OCI-LY1 (cell line): Measurements from ENCODE around the gene PKD2L2.
"Not testable (repeated sequence)": the region's sequence is repeated elsewhere in the genome, so short reads cannot be mapped to it uniquely, and the experiment has no call there.

Experiments
- H2AFZ ChIP-seq: fragments of 200-600 bp; sonication (generic), shearing (Covaris generic); 2 replicates; pipeline ENCODE4 v1.6.0; 2014; ENCODE audit warnings: antibody characterized with exemption, mild to moderate bottlenecking, low read length
- H3F3A ChIP-seq: fragments of 200-600 bp; sonication (generic), shearing (Covaris generic); 2 replicates; pipeline ENCODE4 v1.6.0; 2014; ENCODE audit warnings: mild to moderate bottlenecking, antibody characterized with exemption, low read length, moderate library complexity; ENCODE audit not compliant: insufficient read depth
- H3K27ac ChIP-seq: fragments of 200-600 bp; sonication (generic); 2 replicates; pipeline ENCODE4 v1.5.1; 2014; ENCODE audit warnings: low read length, mixed run types, mild to moderate bottlenecking, low read depth; ENCODE audit not compliant: poor library complexity, severe bottlenecking
- H3K27me3 ChIP-seq: fragments of 200-600 bp; sonication (generic); 2 replicates; pipeline ENCODE4 v1.6.0; 2014; ENCODE audit warnings: antibody characterized with exemption, mild to moderate bottlenecking, low read length, moderate library complexity; ENCODE audit not compliant: insufficient read depth
- H3K36me3 ChIP-seq: fragments of 200-600 bp; sonication (generic); 2 replicates; pipeline ENCODE4 v1.6.1; 2014; ENCODE audit warnings: mild to moderate bottlenecking, antibody characterized with exemption, low read length, moderate library complexity, mixed read lengths; ENCODE audit not compliant: insufficient read depth
- H3K4me1 ChIP-seq: fragments of 200-600 bp; sonication (generic); 2 replicates; pipeline ENCODE4 v1.5.1; 2014; ENCODE audit warnings: mild to moderate bottlenecking, low read length, moderate library complexity; ENCODE audit not compliant: insufficient read depth, severe bottlenecking
- H3K4me2 ChIP-seq: fragments of 200-600 bp; sonication (generic), shearing (Covaris generic); 2 replicates; pipeline ENCODE4 v1.6.1; 2014; ENCODE audit warnings: low read length
- H3K4me3 ChIP-seq: fragments of 200-600 bp; sonication (generic); 2 replicates; pipeline ENCODE4 v1.5.1; 2014; ENCODE audit warnings: low read length, low read depth, mild to moderate bottlenecking, mixed read lengths; ENCODE audit not compliant: poor library complexity, severe bottlenecking
- H3K79me2 ChIP-seq: fragments of 200-600 bp; shearing (Covaris generic); 2 replicates; pipeline ENCODE4 v1.6.1; 2016; ENCODE audit warnings: mixed run types, low read length, mixed read lengths; ENCODE audit not compliant: insufficient read depth
- H3K9ac ChIP-seq: fragments of 200-600 bp; sonication (generic), shearing (Covaris generic); 2 replicates; pipeline ENCODE4 v1.6.1; 2014; ENCODE audit warnings: mild to moderate bottlenecking, low read length, mixed read lengths
- H3K9me2 ChIP-seq: fragments of 200-600 bp; sonication (generic), shearing (Covaris generic); 2 replicates; pipeline ENCODE4 v1.6.1; 2014; ENCODE audit warnings: low read depth, mild to moderate bottlenecking, low read length, mixed read lengths
- H3K9me3 ChIP-seq: fragments of 200-600 bp; shearing (Covaris generic); 2 replicates; pipeline ENCODE4 v1.6.1; 2014; ENCODE audit warnings: low read length, mixed read lengths
- H4K20me1 ChIP-seq: fragments of 200-600 bp; sonication (generic), shearing (Covaris generic); 2 replicates; pipeline ENCODE4 v1.6.0; 2016; ENCODE audit warnings: mild to moderate bottlenecking, low read length; ENCODE audit not compliant: insufficient read depth
- CTCF ChIP-seq: fragments of 200-600 bp; sonication (generic), shearing (Covaris generic); IDR thresholded peaks from 2 replicates; pipeline ENCODE4 v1.5.1; 2017; ENCODE audit warnings: mild to moderate bottlenecking, antibody characterized with exemption, low read length, moderate library complexity, mixed read lengths
- EZH2 ChIP-seq: fragments of 200-600 bp; sonication (generic), shearing (Covaris generic); IDR thresholded peaks from 2 replicates; pipeline ENCODE4 v1.8.0; 2017; ENCODE audit warnings: borderline replicate concordance, mixed run types, mild to moderate bottlenecking, antibody characterized with exemption, low read length, moderate library complexity, mixed read lengths

PKD2L2 gene

DNA sequence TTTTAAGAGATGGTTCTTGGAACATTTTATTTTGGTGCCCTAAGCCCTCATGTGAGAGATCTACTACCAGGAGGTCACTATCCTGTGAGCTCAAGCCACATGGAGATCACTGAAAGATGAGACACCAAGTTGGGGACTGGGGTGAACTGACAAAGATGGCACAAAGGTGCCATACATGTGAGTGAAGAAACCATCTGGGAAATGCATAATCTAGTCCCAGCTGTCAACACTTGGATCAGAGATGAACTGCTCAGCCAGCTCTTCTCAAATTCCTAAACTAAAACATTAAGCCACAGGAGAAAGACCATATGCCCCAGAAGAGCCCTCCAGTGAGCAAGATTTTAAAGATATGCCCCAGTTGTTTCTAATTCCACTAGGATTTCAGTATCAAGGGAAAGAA, 43.8 kb upstream of the PKD2L2 start:
- no peaks in the 10 kb centered on the region for H4K20me1 ChIP-seq
- TF ChIP-seq EZH2 (no peak), CTCF (no peak)
- H3K4me3 ChIP-seq, result no peak overlapping the region
- H3K36me3 ChIP-seq, result no peaks in the 10 kb centered on the region
- H3K4me1 ChIP-seq, result no peaks in the 10 kb centered on the region
- H3F3A ChIP-seq, result no peaks in the 10 kb centered on the region
- no peaks in the 10 kb centered on the region for H3K27me3 ChIP-seq
- H3K79me2 ChIP-seq, result no peaks in the 10 kb centered on the region
- no peak overlapping the region for H3K27ac ChIP-seq
- H3K9me3 ChIP-seq, result no peaks in the 10 kb centered on the region
- no peak overlapping the region for H2AFZ ChIP-seq
- H3K9me2 ChIP-seq, result no peaks in the 10 kb centered on the region
- H3K9ac ChIP-seq, result no peak overlapping the region
- H3K4me2 ChIP-seq, result no peak overlapping the region

- no peaks in the 10 kb centered on the region for H3K4me1 ChIP-seq
Measured at GRCh38 chr5:137847687-137848086, 41.6 kb upstream of the PKD2L2 start.

DNA sequence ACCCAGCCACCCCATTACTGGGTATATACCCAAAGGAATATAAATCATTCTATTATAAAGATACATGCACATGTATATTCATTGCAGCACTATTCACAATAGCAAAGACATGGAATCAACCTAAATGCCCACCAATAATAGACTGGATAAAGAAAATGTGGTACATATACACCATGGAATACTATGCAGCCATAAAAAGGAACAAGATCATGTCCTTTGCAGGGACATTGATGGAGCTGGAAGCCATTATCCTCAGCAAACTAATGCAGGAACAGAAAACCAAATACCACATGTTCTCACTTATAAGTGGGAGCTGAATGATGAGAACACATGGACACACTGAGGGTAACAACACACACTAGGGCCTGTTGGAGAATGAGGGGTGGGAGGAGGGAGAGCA, 36.1 kb upstream of the PKD2L2 start:
- not testable (repeated sequence) for H4K20me1 ChIP-seq, H3K9ac ChIP-seq, H3K79me2 ChIP-seq, H3K4me1 ChIP-seq, H3K4me2 ChIP-seq, H3K9me2 ChIP-seq, H3F3A ChIP-seq, H3K27me3 ChIP-seq, H2AFZ ChIP-seq, H3K9me3 ChIP-seq, H3K36me3 ChIP-seq, H3K27ac ChIP-seq, H3K4me3 ChIP-seq

More at GRCh38 chr5:137847687-137848086, 41.6 kb upstream of the PKD2L2 start:
- Histone ChIP-seq H3K36me3 (no peaks in the 10 kb centered on the region), H3K27me3 (no peaks in the 10 kb centered on the region), H4K20me1 (no peaks in the 10 kb centered on the region), H3K9ac (no peak overlapping the region), H2AFZ (no peak overlapping the region), H3F3A (no peaks in the 10 kb centered on the region), H3K4me2 (no peak overlapping the region), H3K9me2 (no peaks in the 10 kb centered on the region), H3K9me3 (no peaks in the 10 kb centered on the region), H3K27ac (no peak overlapping the region), H3K79me2 (no peaks in the 10 kb centered on the region), H3K4me3 (no peak overlapping the region)
- no peak for TF ChIP-seq CTCF
- no peak for TF ChIP-seq EZH2

GRCh38 chr5:137856201-137856600, 33.1 kb upstream of the PKD2L2 start:
- Histone ChIP-seq H3K4me1 (peaks cover 5% of the 10 kb centered on the region), H2AFZ (no peak overlapping the region), H3K79me2 (no peaks in the 10 kb centered on the region), H3K27ac (no peak overlapping the region), H3K9ac (no peak overlapping the region), H3K27me3 (no peaks in the 10 kb centered on the region), H3F3A (no peaks in the 10 kb centered on the region), H3K9me2 (no peaks in the 10 kb centered on the region), H3K4me2 (no peak overlapping the region), H3K4me3 (no peak overlapping the region), H4K20me1 (no peaks in the 10 kb centered on the region), H3K36me3 (no peaks in the 10 kb centered on the region), H3K9me3 (no peaks in the 10 kb centered on the region)
- TF ChIP-seq EZH2 (no peak), CTCF (no peak)
